ENCODE data around the gene PIK3R5. TPM values are rescaled to one million over a fixed set of nuclear protein-coding genes. Genes with fewer than 3 reads are reported as not detected.

Gene PIK3R5
- polyA plus RNA-seq, 1 donor (not counting 4 experiments of a cell fraction or from before 2014, with no cell fraction given): not detected

GRCh38 chr17:8881606-8882005 is 83.9 kb downstream of the PIK3R5 start:
- dilution Hi-C loops (cut with MboI; ENCODE audit: extremely low pct_ligation_motif_present, low sequenced_read_pairs): no loop called here

GRCh38 chr17:8880466-8880865 is 85.0 kb downstream of the PIK3R5 start:
- no peak overlapping the region for H3K4me3 ChIP-seq (ENCODE audit: control insufficient read depth in 2 of 3, extremely low read depth in 1 of 3, insufficient read depth in 2 of 3, low read depth in 1 of 3, low read length in 3 of 3)
- no peak overlapping the region for H3K9ac ChIP-seq (ENCODE audit: control insufficient read depth, extremely low read depth, insufficient read depth, low read length)
- no peaks in the 10 kb centered on the region for H3K27me3 ChIP-seq (ENCODE audit: control insufficient read depth, extremely low read depth, insufficient read depth, low read length)
- no peak overlapping the region for H2AFZ ChIP-seq (ENCODE audit: control insufficient read depth, low read length)
- no peak overlapping the region for H3K27ac ChIP-seq (ENCODE audit: control insufficient read depth, insufficient read depth, low read length)
- no peak for FAIRE-seq
- no peaks in the 10 kb centered on the region for H3K9me3 ChIP-seq (ENCODE audit: control insufficient read depth, low read depth, low read length)
- no peak overlapping the region for H3K4me2 ChIP-seq (ENCODE audit: control insufficient read depth, extremely low read depth, insufficient read depth, low read depth, low read length)
- no peak for DNase-seq (ENCODE audit: low read depth, low spot score)
- H4K20me1 ChIP-seq (ENCODE audit: control insufficient read depth, extremely low read depth, insufficient read depth, low read length): no peaks in the 10 kb centered on the region
- dilution Hi-C loops (cut with MboI; ENCODE audit: extremely low pct_ligation_motif_present, low sequenced_read_pairs): no loop called here
- H3K79me2 ChIP-seq (ENCODE audit: control insufficient read depth, insufficient read depth, low read length): no peaks in the 10 kb centered on the region
- no peaks in the 10 kb centered on the region for H3K36me3 ChIP-seq (ENCODE audit: control insufficient read depth in 2 of 2, extremely low read depth in 1 of 2, insufficient read depth in 2 of 2, low read length in 2 of 2)
- no peaks in the 10 kb centered on the region for H3K4me1 ChIP-seq (ENCODE audit: control insufficient read depth, extremely low read depth, insufficient read depth, low read length)
- TF ChIP-seq EZH2 (IDR thresholded peaks at IDR 0.05; ENCODE audit: low read length): no peak
- no peak for TF ChIP-seq CTCF (optimal IDR thresholded peaks at IDR 0.05 in 1 of 3, IDR thresholded peaks at IDR 0.05 in 1 of 3, conservative IDR thresholded peaks at IDR 0.05 in 1 of 3; ENCODE audit: extremely low read depth in 1 of 3, insufficient read depth in 2 of 3, low read length in 3 of 3)
- H3K9me1 ChIP-seq (ENCODE audit: control insufficient read depth, extremely low read depth, insufficient read depth, low read length): no peaks in the 10 kb centered on the region

More at GRCh38 chr17:8881606-8882005, 83.9 kb downstream of the PIK3R5 start:
- no peak for FAIRE-seq
- Histone ChIP-seq H3K9ac (ENCODE audit: control insufficient read depth, extremely low read depth, insufficient read depth, low read length) (no peak overlapping the region), H3K36me3 (ENCODE audit: control insufficient read depth in 2 of 2, extremely low read depth in 1 of 2, insufficient read depth in 2 of 2, low read length in 2 of 2) (no peaks in the 10 kb centered on the region), H2AFZ (ENCODE audit: control insufficient read depth, low read length) (no peak overlapping the region), H3K4me3 (ENCODE audit: control insufficient read depth in 2 of 3, extremely low read depth in 1 of 3, insufficient read depth in 2 of 3, low read depth in 1 of 3, low read length in 3 of 3) (no peak overlapping the region), H3K27me3 (ENCODE audit: control insufficient read depth, extremely low read depth, insufficient read depth, low read length) (no peaks in the 10 kb centered on the region), H3K4me2 (ENCODE audit: control insufficient read depth, extremely low read depth, insufficient read depth, low read depth, low read length) (no peak overlapping the region), H3K9me1 (ENCODE audit: control insufficient read depth, extremely low read depth, insufficient read depth, low read length) (no peaks in the 10 kb centered on the region), H3K27ac (ENCODE audit: control insufficient read depth, insufficient read depth, low read length) (no peak overlapping the region), H3K79me2 (ENCODE audit: control insufficient read depth, insufficient read depth, low read length) (no peaks in the 10 kb centered on the region), H3K9me3 (ENCODE audit: control insufficient read depth, low read depth, low read length) (no peaks in the 10 kb centered on the region), H4K20me1 (ENCODE audit: control insufficient read depth, extremely low read depth, insufficient read depth, low read length) (no peaks in the 10 kb centered on the region), H3K4me1 (ENCODE audit: control insufficient read depth, extremely low read depth, insufficient read depth, low read length) (no peaks in the 10 kb centered on the region)
- no peak for DNase-seq (ENCODE audit: low read depth, low spot score)
- TF ChIP-seq EZH2 (IDR thresholded peaks at IDR 0.05; ENCODE audit: low read length) (no peak), CTCF (optimal IDR thresholded peaks at IDR 0.05 in 1 of 3, IDR thresholded peaks at IDR 0.05 in 1 of 3, conservative IDR thresholded peaks at IDR 0.05 in 1 of 3; ENCODE audit: extremely low read depth in 1 of 3, insufficient read depth in 2 of 3, low read length in 3 of 3) (no peak)
